HCT116 (cell line): ENCODE measurements around the gene BANF1.

Experiments used
- CEBPB ChIP-seq: IDR thresholded peaks from 2 replicates; pipeline ENCODE4 v1.6.1; 2012; ENCODE audit warnings: low read depth
- EZH2 ChIP-seq: fragments of 200-600 bp; sonication (generic); IDR thresholded peaks from 2 replicates; pipeline ENCODE4 v1.6.1; 2017; ENCODE audit warnings: antibody characterized with exemption, mixed run types
- EZH2phosphoT487 ChIP-seq: fragments of 200-600 bp; IDR thresholded peaks from 2 replicates; pipeline ENCODE4 v1.6.1; 2018; ENCODE audit warnings: antibody characterized with exemption, borderline replicate concordance
- MAX ChIP-seq: IDR thresholded peaks from 2 replicates; pipeline ENCODE4 v1.6.1; 2012
- POLR2A ChIP-seq: IDR thresholded peaks from 2 replicates; pipeline ENCODE4 v1.7.0; 2011; ENCODE audit warnings: borderline replicate concordance; ENCODE audit not compliant: insufficient read depth, insufficient read length; ENCODE audit errors: extremely low read depth
- RAD21 ChIP-seq: IDR thresholded peaks from 2 replicates; pipeline ENCODE4 v1.6.1; 2012; ENCODE audit warnings: low read depth, mild to moderate bottlenecking
- SIN3A ChIP-seq: IDR thresholded peaks from 2 replicates; pipeline ENCODE4 v1.6.1; 2012; ENCODE audit warnings: low read depth
- SP1 ChIP-seq: IDR thresholded peaks from 2 replicates; pipeline ENCODE4 v1.6.1; 2012; ENCODE audit warnings: low read depth
- YY1 ChIP-seq: IDR thresholded peaks from 2 replicates; pipeline ENCODE4 v1.6.1; 2011; ENCODE audit warnings: low read length, low read depth, moderate library complexity, mild to moderate bottlenecking; ENCODE audit not compliant: insufficient replicate concordance; ENCODE audit errors: extremely low read depth
- TF ChIP-seq, protein P1 (sequence below), 3 experiments: fragments of 200-600 bp in 1 of 3; sonication (generic) in 1 of 3; IDR thresholded peaks in 2 of 3; conservative IDR thresholded peaks in 1 of 3; 2 replicates each; pipeline ENCODE4 v1.5.1; 2012 to 2017; ENCODE audit warnings: low read depth in 2 of 3, low read length in 2 of 3, antibody characterized with exemption in 1 of 3, borderline replicate concordance in 1 of 3, control low read depth in 1 of 3, mild to moderate bottlenecking in 1 of 3, mixed read lengths in 1 of 3, mixed run types in 1 of 3, moderate library complexity in 1 of 3; ENCODE audit not compliant: insufficient read depth in 1 of 3
- TF ChIP-seq, protein P2 (sequence below): IDR thresholded peaks from 2 replicates; pipeline ENCODE4 v1.6.1; 2011; ENCODE audit warnings: mild to moderate bottlenecking, low read length, moderate library complexity; ENCODE audit not compliant: insufficient replicate concordance; ENCODE audit errors: extremely low read depth

GRCh38 chr11:66003291-66003690 is 988 bp downstream of the BANF1 start:
- TF ChIP-seq, protein P1, sequence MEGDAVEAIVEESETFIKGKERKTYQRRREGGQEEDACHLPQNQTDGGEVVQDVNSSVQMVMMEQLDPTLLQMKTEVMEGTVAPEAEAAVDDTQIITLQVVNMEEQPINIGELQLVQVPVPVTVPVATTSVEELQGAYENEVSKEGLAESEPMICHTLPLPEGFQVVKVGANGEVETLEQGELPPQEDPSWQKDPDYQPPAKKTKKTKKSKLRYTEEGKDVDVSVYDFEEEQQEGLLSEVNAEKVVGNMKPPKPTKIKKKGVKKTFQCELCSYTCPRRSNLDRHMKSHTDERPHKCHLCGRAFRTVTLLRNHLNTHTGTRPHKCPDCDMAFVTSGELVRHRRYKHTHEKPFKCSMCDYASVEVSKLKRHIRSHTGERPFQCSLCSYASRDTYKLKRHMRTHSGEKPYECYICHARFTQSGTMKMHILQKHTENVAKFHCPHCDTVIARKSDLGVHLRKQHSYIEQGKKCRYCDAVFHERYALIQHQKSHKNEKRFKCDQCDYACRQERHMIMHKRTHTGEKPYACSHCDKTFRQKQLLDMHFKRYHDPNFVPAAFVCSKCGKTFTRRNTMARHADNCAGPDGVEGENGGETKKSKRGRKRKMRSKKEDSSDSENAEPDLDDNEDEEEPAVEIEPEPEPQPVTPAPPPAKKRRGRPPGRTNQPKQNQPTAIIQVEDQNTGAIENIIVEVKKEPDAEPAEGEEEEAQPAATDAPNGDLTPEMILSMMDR (IDR thresholded peaks at IDR 0.05 in 2 of 3, conservative IDR thresholded peaks at IDR 0.05 in 1 of 3; ENCODE audit: borderline replicate concordance in 1 of 3, insufficient read depth in 1 of 3, low read depth in 2 of 3, low read length in 2 of 3), result no peak
- TF ChIP-seq POLR2A (no peak), SP1 (no peak), EZH2phosphoT487 (no peak), EZH2 (no peak), YY1 (no peak), RAD21 (no peak), CEBPB (no peak), SIN3A (no peak), MAX (no peak)
- TF ChIP-seq, protein P2, sequence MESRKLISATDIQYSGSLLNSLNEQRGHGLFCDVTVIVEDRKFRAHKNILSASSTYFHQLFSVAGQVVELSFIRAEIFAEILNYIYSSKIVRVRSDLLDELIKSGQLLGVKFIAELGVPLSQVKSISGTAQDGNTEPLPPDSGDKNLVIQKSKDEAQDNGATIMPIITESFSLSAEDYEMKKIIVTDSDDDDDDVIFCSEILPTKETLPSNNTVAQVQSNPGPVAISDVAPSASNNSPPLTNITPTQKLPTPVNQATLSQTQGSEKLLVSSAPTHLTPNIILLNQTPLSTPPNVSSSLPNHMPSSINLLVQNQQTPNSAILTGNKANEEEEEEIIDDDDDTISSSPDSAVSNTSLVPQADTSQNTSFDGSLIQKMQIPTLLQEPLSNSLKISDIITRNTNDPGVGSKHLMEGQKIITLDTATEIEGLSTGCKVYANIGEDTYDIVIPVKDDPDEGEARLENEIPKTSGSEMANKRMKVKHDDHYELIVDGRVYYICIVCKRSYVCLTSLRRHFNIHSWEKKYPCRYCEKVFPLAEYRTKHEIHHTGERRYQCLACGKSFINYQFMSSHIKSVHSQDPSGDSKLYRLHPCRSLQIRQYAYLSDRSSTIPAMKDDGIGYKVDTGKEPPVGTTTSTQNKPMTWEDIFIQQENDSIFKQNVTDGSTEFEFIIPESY, result no peak
